Measurements from ENCODE around the gene CCZ1B.
"Not testable (repeated sequence)": the region's sequence is repeated elsewhere in the genome, so short reads cannot be mapped to it uniquely, and the experiment has no call there.

Gene CCZ1B

GRCh38 chr7:6815470-6815869 is 10.6 kb downstream of the CCZ1B start:
- H3K4me1 ChIP-seq (ENCODE audit: insufficient read depth, low read length); H3K9me3 ChIP-seq (ENCODE audit: low read length); H2AFZ ChIP-seq (ENCODE audit: low read depth, low read length); H3K27me3 ChIP-seq (ENCODE audit: insufficient read depth, low read length); H3K4me3 ChIP-seq (ENCODE audit: low read length): not testable (repeated sequence)
- H3K36me3 ChIP-seq (ENCODE audit: insufficient read depth, low read length): peaks cover 14% of the 10 kb centered on the region

GRCh38 chr7:6813011-6813410 is 13.1 kb downstream of the CCZ1B start:
- not testable (repeated sequence) for H2AFZ ChIP-seq (ENCODE audit: low read depth, low read length); H3K4me1 ChIP-seq (ENCODE audit: insufficient read depth, low read length); H3K27me3 ChIP-seq (ENCODE audit: insufficient read depth, low read length); H3K4me3 ChIP-seq (ENCODE audit: low read length); H3K9me3 ChIP-seq (ENCODE audit: low read length)
- peaks cover 14% of the 10 kb centered on the region for H3K36me3 ChIP-seq (ENCODE audit: insufficient read depth, low read length)

GRCh38 chr7:6807959-6808358 is 18.1 kb downstream of the CCZ1B start:
- H3K4me1 ChIP-seq (ENCODE audit: insufficient read depth, low read length); H2AFZ ChIP-seq (ENCODE audit: low read depth, low read length); H3K4me3 ChIP-seq (ENCODE audit: low read length); H3K27me3 ChIP-seq (ENCODE audit: insufficient read depth, low read length); H3K9me3 ChIP-seq (ENCODE audit: low read length); H3K36me3 ChIP-seq (ENCODE audit: insufficient read depth, low read length): not testable (repeated sequence)

- not testable (repeated sequence) for H3K27me3 ChIP-seq (ENCODE audit: insufficient read depth, low read length); H3K4me1 ChIP-seq (ENCODE audit: insufficient read depth, low read length); H3K9me3 ChIP-seq (ENCODE audit: low read length); H3K4me3 ChIP-seq (ENCODE audit: low read length); H3K36me3 ChIP-seq (ENCODE audit: insufficient read depth, low read length); H2AFZ ChIP-seq (ENCODE audit: low read depth, low read length)
Observed at GRCh38 chr7:6807393-6807918, 18.6 kb downstream of the CCZ1B start.

- H2AFZ ChIP-seq (ENCODE audit: low read depth, low read length); H3K9me3 ChIP-seq (ENCODE audit: low read length); H3K36me3 ChIP-seq (ENCODE audit: insufficient read depth, low read length); H3K4me3 ChIP-seq (ENCODE audit: low read length); H3K4me1 ChIP-seq (ENCODE audit: insufficient read depth, low read length); H3K27me3 ChIP-seq (ENCODE audit: insufficient read depth, low read length): not testable (repeated sequence)
Observed at GRCh38 chr7:6800331-6800730, 25.7 kb downstream of the CCZ1B start.

- H3K4me1 ChIP-seq (ENCODE audit: insufficient read depth, low read length); H3K36me3 ChIP-seq (ENCODE audit: insufficient read depth, low read length); H3K4me3 ChIP-seq (ENCODE audit: low read length): not testable (repeated sequence)
Observed at GRCh38 chr7:6799887-6800286, 26.2 kb downstream of the CCZ1B start.

GRCh38 chr7:6798047-6798446 is 28.0 kb downstream of the CCZ1B start:
- not testable (repeated sequence) for H3K36me3 ChIP-seq (ENCODE audit: insufficient read depth, low read length); H3K4me1 ChIP-seq (ENCODE audit: insufficient read depth, low read length); H3K4me3 ChIP-seq (ENCODE audit: low read length); H2AFZ ChIP-seq (ENCODE audit: low read depth, low read length); H3K9me3 ChIP-seq (ENCODE audit: low read length); H3K27me3 ChIP-seq (ENCODE audit: insufficient read depth, low read length)

More at GRCh38 chr7:6799887-6800286, 26.2 kb downstream of the CCZ1B start:
- not testable (repeated sequence) for H2AFZ ChIP-seq (ENCODE audit: low read depth, low read length); H3K9me3 ChIP-seq (ENCODE audit: low read length); H3K27me3 ChIP-seq (ENCODE audit: insufficient read depth, low read length)

GRCh38 chr7:6797218-6797617 is 28.9 kb downstream of the CCZ1B start:
- not testable (repeated sequence) for H3K4me3 ChIP-seq (ENCODE audit: low read length); H3K36me3 ChIP-seq (ENCODE audit: insufficient read depth, low read length); H3K4me1 ChIP-seq (ENCODE audit: insufficient read depth, low read length); H3K27me3 ChIP-seq (ENCODE audit: insufficient read depth, low read length); H3K9me3 ChIP-seq (ENCODE audit: low read length); H2AFZ ChIP-seq (ENCODE audit: low read depth, low read length)

- H3K4me1 ChIP-seq (ENCODE audit: insufficient read depth, low read length); H3K9me3 ChIP-seq (ENCODE audit: low read length); H3K36me3 ChIP-seq (ENCODE audit: insufficient read depth, low read length); H3K4me3 ChIP-seq (ENCODE audit: low read length); H3K27me3 ChIP-seq (ENCODE audit: insufficient read depth, low read length); H2AFZ ChIP-seq (ENCODE audit: low read depth, low read length): not testable (repeated sequence)
Observed at GRCh38 chr7:6794276-6794675, 31.8 kb downstream of the CCZ1B start.

- H3K4me1 ChIP-seq (ENCODE audit: insufficient read depth, low read length); H3K4me3 ChIP-seq (ENCODE audit: low read length); H3K9me3 ChIP-seq (ENCODE audit: low read length); H3K27me3 ChIP-seq (ENCODE audit: insufficient read depth, low read length); H2AFZ ChIP-seq (ENCODE audit: low read depth, low read length); H3K36me3 ChIP-seq (ENCODE audit: insufficient read depth, low read length): not testable (repeated sequence)
Observed at GRCh38 chr7:6792113-6792872, 33.8 kb downstream of the CCZ1B start.

- H3K4me3 ChIP-seq (ENCODE audit: low read length); H3K4me1 ChIP-seq (ENCODE audit: insufficient read depth, low read length); H3K27me3 ChIP-seq (ENCODE audit: insufficient read depth, low read length); H3K9me3 ChIP-seq (ENCODE audit: low read length); H2AFZ ChIP-seq (ENCODE audit: low read depth, low read length); H3K36me3 ChIP-seq (ENCODE audit: insufficient read depth, low read length): not testable (repeated sequence)
Observed at GRCh38 chr7:6789353-6789752, 36.7 kb downstream of the CCZ1B start.

GRCh38 chr7:6781581-6781980 is 44.5 kb downstream of the CCZ1B start:
- not testable (repeated sequence) for H3K27me3 ChIP-seq (ENCODE audit: insufficient read depth, low read length); H3K4me1 ChIP-seq (ENCODE audit: insufficient read depth, low read length); H3K4me3 ChIP-seq (ENCODE audit: low read length); H2AFZ ChIP-seq (ENCODE audit: low read depth, low read length); H3K36me3 ChIP-seq (ENCODE audit: insufficient read depth, low read length); H3K9me3 ChIP-seq (ENCODE audit: low read length)

GRCh38 chr7:6761186-6761585 is 64.9 kb downstream of the CCZ1B start:
- H2AFZ ChIP-seq (ENCODE audit: low read depth, low read length); H3K36me3 ChIP-seq (ENCODE audit: insufficient read depth, low read length); H3K4me1 ChIP-seq (ENCODE audit: insufficient read depth, low read length); H3K4me3 ChIP-seq (ENCODE audit: low read length); H3K27me3 ChIP-seq (ENCODE audit: insufficient read depth, low read length); H3K9me3 ChIP-seq (ENCODE audit: low read length): not testable (repeated sequence)

GRCh38 chr7:6753964-6754363 is 72.1 kb downstream of the CCZ1B start, which contains the start of gene RSPH10B2:
Gene RSPH10B2 (plus strand): TSS chr7:6754103. CDS start chr7:6757678, 3,575 bp downstream.
- H3K9me3 ChIP-seq (ENCODE audit: low read length); H3K4me3 ChIP-seq (ENCODE audit: low read length); H3K4me1 ChIP-seq (ENCODE audit: insufficient read depth, low read length); H3K36me3 ChIP-seq (ENCODE audit: insufficient read depth, low read length); H3K27me3 ChIP-seq (ENCODE audit: insufficient read depth, low read length); H2AFZ ChIP-seq (ENCODE audit: low read depth, low read length): not testable (repeated sequence)
